Brain pericyte (primary cell): ENCODE measurements around the gene JUNB.

Source experiments
- DNase-seq: peaks from one replicate; pipeline ENCODE4 v3.0.0-alpha.2; 2012; ENCODE audit warnings: low read depth, low spot score

The JUNB gene

GRCh38 chr19:12774588-12775555 is 16.4 kb upstream of the JUNB start, which contains the start of gene HOOK2:
Gene HOOK2 (minus strand): TSS chr19:12775552. CDS start chr19:12775449, 103 bp downstream.
- DNase-seq, result no peak

- no peak for DNase-seq
Measured at GRCh38 chr19:12777217-12778016, 13.9 kb upstream of the JUNB start.

GRCh38 chr19:12778017-12778904 is 13.0 kb upstream of the JUNB start:
- no peak for DNase-seq

GRCh38 chr19:12778905-12779161 is 12.5 kb upstream of the JUNB start:
- no peak for DNase-seq

GRCh38 chr19:12779162-12779993 is 11.9 kb upstream of the JUNB start:
- DNase-seq, result peak; percentile 90

- DNase-seq, result no peak
Measured at GRCh38 chr19:12782174-12782423, 9.2 kb upstream of the JUNB start.

GRCh38 chr19:12782424-12783290 is 8.6 kb upstream of the JUNB start:
- DNase-seq, result no peak

- no peak for DNase-seq
Measured at GRCh38 chr19:12783291-12783848, 7.9 kb upstream of the JUNB start.

- DNase-seq, result no peak
Measured at GRCh38 chr19:12783849-12784393, 7.4 kb upstream of the JUNB start.

- DNase-seq, result no peak
Measured at GRCh38 chr19:12784394-12784870, 6.9 kb upstream of the JUNB start.

- DNase-seq, result no peak
Measured at GRCh38 chr19:12784871-12785430, 6.3 kb upstream of the JUNB start.

- no peak for DNase-seq
Measured at GRCh38 chr19:12785431-12786031, 5.8 kb upstream of the JUNB start.

- no peak for DNase-seq
Measured at GRCh38 chr19:12786141-12786870, 5.0 kb upstream of the JUNB start.

- DNase-seq, result no peak
Measured at GRCh38 chr19:12786952-12787351, 4.3 kb upstream of the JUNB start.

GRCh38 chr19:12787458-12787857 is 3.8 kb upstream of the JUNB start:
- no peak for DNase-seq

- no peak for DNase-seq
Measured at GRCh38 chr19:12788042-12788681, 3.1 kb upstream of the JUNB start.

GRCh38 chr19:12788682-12789097 is 2.6 kb upstream of the JUNB start:
- DNase-seq, result no peak
